ENCODE data around the gene CEP112. TPM values are rescaled to one million over a fixed set of nuclear protein-coding genes. Genes with fewer than 3 reads are reported as not detected.

The CEP112 gene
- polyA plus RNA-seq, 1 experiment = 5.7 TPM

DNA sequence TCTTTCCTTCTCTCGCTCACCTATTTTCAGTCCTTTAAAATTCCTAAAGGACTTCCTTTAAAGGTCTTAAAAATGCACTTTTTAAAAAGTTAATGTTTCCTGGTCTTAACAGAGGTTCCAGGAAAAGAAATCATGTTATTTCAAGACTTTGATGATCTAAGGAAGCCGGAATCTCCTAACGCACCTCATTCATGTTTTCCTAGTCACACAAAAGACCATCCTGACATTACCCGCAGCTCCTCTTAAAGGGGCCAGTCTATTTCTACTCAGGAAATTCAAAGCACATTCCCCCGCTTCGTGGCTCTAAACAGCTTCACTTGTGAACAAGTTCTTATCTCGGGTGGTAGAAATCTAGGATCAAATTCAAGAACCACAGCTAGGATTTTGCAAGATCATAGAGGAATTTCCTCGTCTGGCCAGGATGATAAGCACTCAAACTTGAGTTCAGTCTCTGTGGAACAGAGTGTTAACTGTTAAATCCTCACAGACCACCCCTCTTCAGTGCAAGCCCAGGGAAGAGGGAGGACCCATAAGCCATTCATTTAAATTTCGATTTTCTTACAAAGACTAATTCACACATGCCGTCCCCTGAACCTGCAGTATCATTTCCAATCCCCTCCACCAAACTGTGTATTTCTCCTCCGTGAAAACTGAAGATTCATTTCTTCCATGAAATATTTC is 493.4 kb downstream of the CEP112 start:
- CTCF ChIA-PET = no interaction called here
- Histone ChIP-seq H3K27ac (ENCODE audit: low read depth, low read length) (peak overlapping the region; percentile 3), H3K9me3 (ENCODE audit: control insufficient read depth, insufficient read depth, low read length) (no peaks in the 10 kb centered on the region), H3K27me3 (ENCODE audit: control insufficient read depth, insufficient read depth, low read length) (no peaks in the 10 kb centered on the region), H3K4me3 (ENCODE audit: low read depth, low read length) (peak overlapping the region; percentile 33)
- TF ChIP-seq CTCF (IDR thresholded peaks at IDR 0.05; ENCODE audit: low read depth, low read length) = no peak
- peak; percentile 34 for DNase-seq (ENCODE audit: low read depth, low spot score)
- POLR2A ChIA-PET = interaction anchor here (0.7 kb wide), 1 partner anchor 71 kb away, joined by 3 read pairs; no protein-coding TSS in a partner anchor

- Histone ChIP-seq H3K9me3 (ENCODE audit: control insufficient read depth, insufficient read depth, low read length) (no peaks in the 10 kb centered on the region), H3K27me3 (ENCODE audit: control insufficient read depth, insufficient read depth, low read length) (no peaks in the 10 kb centered on the region), H3K27ac (ENCODE audit: low read depth, low read length) (no peak overlapping the region), H3K4me3 (ENCODE audit: low read depth, low read length) (no peak overlapping the region)
- TF ChIP-seq CTCF (IDR thresholded peaks at IDR 0.05; ENCODE audit: low read depth, low read length) = no peak
- DNase-seq (ENCODE audit: low read depth, low spot score) = no peak
- CTCF ChIA-PET = no interaction called here
- POLR2A ChIA-PET = interaction anchor here (0.7 kb wide), 1 partner anchor 70 kb away, joined by 3 read pairs; no protein-coding TSS in a partner anchor
Observed at GRCh38 chr17:65697661-65698060, 494.3 kb downstream of the CEP112 start.

DNA sequence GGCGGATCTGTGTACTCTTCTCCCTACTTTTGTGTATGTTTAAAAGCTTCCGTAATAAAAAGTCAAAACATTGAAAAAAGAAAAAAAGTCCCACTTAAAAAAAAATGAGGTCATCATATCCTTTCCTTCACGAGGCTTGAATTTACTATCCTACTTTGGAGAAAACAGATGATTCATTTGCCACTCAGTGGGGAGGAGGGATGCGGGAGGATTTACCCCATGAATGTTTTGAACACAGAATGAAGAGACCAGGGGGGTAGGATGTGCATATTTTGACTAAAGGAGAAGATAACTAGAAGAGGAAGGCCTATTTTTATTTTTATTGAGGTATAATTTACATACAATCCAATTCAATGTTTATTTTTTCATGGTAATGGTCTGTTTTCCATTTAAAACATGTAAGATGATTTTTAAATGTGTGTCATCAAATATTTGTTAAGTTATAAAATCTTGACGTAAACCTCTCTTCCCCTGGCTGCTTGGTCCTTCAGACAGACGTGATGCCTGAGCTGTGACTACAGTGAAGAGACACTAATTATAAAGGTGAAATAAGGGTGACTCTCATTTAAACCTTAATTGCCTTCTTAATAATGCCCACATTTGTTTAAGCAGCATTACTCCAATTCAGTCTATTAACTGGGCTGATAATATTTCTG is 495.1 kb downstream of the CEP112 start:
- H3K27ac ChIP-seq (ENCODE audit: low read depth, low read length) = peak overlapping the region; percentile 50
- TF ChIP-seq CTCF (IDR thresholded peaks at IDR 0.05; ENCODE audit: low read depth, low read length) = no peak
- ChIA-PET CTCF (no interaction called here), POLR2A (interaction anchor here (0.5 kb wide), 1 partner anchor 292 kb away, joined by 3 read pairs; no protein-coding TSS in a partner anchor)
- no peaks in the 10 kb centered on the region for H3K27me3 ChIP-seq (ENCODE audit: control insufficient read depth, insufficient read depth, low read length)
- H3K9me3 ChIP-seq (ENCODE audit: control insufficient read depth, insufficient read depth, low read length) = no peaks in the 10 kb centered on the region
- DNase-seq (ENCODE audit: low read depth, low spot score) = no peak
- no peak overlapping the region for H3K4me3 ChIP-seq (ENCODE audit: low read depth, low read length)

DNA sequence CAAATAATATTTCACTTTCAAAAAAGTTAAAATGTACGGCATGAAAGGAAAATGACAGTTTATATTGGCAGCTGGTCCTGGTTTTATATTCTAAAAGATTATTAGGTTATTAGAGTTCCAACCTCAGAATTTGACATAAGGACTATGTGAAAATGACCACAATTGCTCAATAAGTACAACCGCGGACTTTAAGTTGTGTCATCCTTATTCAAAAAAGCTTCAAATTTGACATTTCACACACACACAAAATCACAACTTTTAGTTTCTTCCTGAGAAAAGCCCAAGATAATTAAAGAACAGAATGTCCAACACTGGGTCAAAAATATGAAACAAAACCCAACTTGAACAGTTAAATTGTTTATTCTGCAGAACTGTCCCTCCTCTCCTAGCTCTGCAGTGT is 497.3 kb downstream of the CEP112 start:
- no peak for TF ChIP-seq CTCF (IDR thresholded peaks at IDR 0.05; ENCODE audit: low read depth, low read length)
- DNase-seq (ENCODE audit: low read depth, low spot score) = no peak

More for the DNA sequence above, 497.3 kb downstream of the CEP112 start:
- CTCF ChIA-PET = interaction anchor here (1.2 kb wide), 1 partner anchor 462 kb away, joined by 4 read pairs; no protein-coding TSS in a partner anchor
- no peaks in the 10 kb centered on the region for H3K9me3 ChIP-seq (ENCODE audit: control insufficient read depth, insufficient read depth, low read length)
- no peak overlapping the region for H3K27ac ChIP-seq (ENCODE audit: low read depth, low read length)
- H3K4me3 ChIP-seq (ENCODE audit: low read depth, low read length) = no peak overlapping the region
- POLR2A ChIA-PET = no interaction called here
- no peaks in the 10 kb centered on the region for H3K27me3 ChIP-seq (ENCODE audit: control insufficient read depth, insufficient read depth, low read length)

Measured in AG04450 (cell line).